Esophagus muscularis mucosa (tissue), 3 donors: ENCODE results near the gene MXI1.

Source experiments
- POLR2A ChIP-seq: fragments of 450-650 bp; IDR thresholded peaks from one replicate; pipeline ENCODE4 v1.6.1; 2017; ENCODE audit warnings: antibody characterized with exemption, moderate library complexity, mild to moderate bottlenecking, low read depth
- TF ChIP-seq, protein P1 (sequence below), 3 experiments: fragments of 200-600 bp in 2 of 3; fragments of 450-650 bp in 1 of 3; sonication (generic) in 2 of 3; IDR thresholded peaks; one replicate each; pipeline ENCODE4 v1.5.1; 2017 to 2019; ENCODE audit warnings: antibody characterized with exemption in 3 of 3, mild to moderate bottlenecking in 2 of 3, moderate library complexity in 1 of 3

GRCh38 chr10:110233846-110234245 lies 26.4 kb downstream of the MXI1 start:
- TF ChIP-seq POLR2A, result no peak
- TF ChIP-seq, protein P1, sequence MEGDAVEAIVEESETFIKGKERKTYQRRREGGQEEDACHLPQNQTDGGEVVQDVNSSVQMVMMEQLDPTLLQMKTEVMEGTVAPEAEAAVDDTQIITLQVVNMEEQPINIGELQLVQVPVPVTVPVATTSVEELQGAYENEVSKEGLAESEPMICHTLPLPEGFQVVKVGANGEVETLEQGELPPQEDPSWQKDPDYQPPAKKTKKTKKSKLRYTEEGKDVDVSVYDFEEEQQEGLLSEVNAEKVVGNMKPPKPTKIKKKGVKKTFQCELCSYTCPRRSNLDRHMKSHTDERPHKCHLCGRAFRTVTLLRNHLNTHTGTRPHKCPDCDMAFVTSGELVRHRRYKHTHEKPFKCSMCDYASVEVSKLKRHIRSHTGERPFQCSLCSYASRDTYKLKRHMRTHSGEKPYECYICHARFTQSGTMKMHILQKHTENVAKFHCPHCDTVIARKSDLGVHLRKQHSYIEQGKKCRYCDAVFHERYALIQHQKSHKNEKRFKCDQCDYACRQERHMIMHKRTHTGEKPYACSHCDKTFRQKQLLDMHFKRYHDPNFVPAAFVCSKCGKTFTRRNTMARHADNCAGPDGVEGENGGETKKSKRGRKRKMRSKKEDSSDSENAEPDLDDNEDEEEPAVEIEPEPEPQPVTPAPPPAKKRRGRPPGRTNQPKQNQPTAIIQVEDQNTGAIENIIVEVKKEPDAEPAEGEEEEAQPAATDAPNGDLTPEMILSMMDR (IDR thresholded peaks at IDR 0.05), result no peak
